ENCODE results near the gene FAM240A. TPM values are rescaled to one million over a fixed set of nuclear protein-coding genes. Genes with fewer than 3 reads are reported as not detected.

FAM240A gene
- total and polyA plus RNA-seq, 10 of the 15 experiments (the other 5 are each of a cell fraction or from before 2014, with no cell fraction given), result not detected

DNA sequence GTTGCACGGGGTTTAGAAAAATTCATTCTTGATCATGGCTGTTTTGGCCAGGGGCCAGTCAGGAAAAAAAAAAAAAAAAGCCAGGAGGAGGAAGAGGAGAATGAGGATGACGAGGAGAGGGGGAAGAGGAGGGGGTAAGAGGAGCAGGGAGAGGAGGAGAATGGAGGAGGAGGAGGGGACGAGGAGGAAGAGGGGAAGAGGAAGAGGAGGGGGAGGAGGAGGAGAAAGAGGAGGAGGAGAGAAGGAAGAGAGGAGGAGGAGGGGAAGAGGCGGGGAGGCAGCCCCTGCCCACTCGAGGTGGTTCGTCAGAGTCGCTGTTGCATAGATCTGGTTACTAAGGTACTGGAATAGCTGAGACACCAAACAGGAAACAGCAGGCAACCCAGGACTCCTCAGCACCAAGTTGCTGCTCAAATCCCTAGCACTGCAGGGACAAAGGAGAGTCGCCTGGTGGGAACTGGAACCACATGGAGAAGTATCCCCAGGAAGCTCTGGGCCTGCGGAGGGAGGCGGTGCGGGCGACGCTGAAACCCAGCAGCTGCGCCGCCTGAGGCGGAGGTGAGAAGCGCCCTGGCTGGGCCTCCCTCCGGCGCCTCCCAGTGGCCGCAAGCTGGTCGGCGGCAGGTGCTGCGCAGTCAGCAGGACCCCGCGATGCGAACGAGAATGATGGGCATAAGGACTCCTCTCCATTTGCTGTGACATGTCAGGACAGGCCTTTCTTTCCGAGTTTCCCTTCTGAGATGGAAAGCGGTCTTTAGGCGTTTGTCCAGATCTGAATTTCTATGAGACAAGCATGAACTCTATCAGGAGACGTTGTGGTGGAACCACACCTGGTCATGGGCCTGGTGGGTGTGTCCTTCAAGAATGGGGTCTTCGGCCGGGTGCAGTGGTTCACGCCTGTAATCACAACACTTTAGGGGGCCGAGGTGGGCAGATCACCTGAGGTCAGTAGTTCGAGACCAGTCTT lies 17.5 kb downstream of the FAM240A start (continued):
- TF ChIP-seq, protein P1, sequence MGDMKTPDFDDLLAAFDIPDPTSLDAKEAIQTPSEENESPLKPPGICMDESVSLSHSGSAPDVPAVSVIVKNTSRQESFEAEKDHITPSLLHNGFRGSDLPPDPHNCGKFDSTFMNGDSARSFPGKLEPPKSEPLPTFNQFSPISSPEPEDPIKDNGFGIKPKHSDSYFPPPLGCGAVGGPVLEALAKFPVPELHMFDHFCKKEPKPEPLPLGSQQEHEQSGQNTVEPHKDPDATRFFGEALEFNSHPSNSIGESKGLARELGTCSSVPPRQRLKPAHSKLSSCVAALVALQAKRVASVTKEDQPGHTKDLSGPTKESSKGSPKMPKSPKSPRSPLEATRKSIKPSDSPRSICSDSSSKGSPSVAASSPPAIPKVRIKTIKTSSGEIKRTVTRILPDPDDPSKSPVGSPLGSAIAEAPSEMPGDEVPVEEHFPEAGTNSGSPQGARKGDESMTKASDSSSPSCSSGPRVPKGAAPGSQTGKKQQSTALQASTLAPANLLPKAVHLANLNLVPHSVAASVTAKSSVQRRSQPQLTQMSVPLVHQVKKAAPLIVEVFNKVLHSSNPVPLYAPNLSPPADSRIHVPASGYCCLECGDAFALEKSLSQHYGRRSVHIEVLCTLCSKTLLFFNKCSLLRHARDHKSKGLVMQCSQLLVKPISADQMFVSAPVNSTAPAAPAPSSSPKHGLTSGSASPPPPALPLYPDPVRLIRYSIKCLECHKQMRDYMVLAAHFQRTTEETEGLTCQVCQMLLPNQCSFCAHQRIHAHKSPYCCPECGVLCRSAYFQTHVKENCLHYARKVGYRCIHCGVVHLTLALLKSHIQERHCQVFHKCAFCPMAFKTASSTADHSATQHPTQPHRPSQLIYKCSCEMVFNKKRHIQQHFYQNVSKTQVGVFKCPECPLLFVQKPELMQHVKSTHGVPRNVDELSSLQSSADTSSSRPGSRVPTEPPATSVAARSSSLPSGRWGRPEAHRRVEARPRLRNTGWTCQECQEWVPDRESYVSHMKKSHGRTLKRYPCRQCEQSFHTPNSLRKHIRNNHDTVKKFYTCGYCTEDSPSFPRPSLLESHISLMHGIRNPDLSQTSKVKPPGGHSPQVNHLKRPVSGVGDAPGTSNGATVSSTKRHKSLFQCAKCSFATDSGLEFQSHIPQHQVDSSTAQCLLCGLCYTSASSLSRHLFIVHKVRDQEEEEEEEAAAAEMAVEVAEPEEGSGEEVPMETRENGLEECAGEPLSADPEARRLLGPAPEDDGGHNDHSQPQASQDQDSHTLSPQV (IDR thresholded peaks at IDR 0.05), result 0 out of 2 replicates have a peak, but pooled peaks have one; percentile 75
- TF ChIP-seq TCF3 (IDR thresholded peaks at IDR 0.05; ENCODE audit: borderline replicate concordance, insufficient read depth, low read depth, low read length) (peak; percentile 86; the same call in 1 of the 2 replicates), ZNF217 (IDR thresholded peaks at IDR 0.05) (no peak), ZNF384 (IDR thresholded peaks at IDR 0.05; ENCODE audit: borderline replicate concordance, low read depth, low read length) (no peak), NRF1 (conservative IDR thresholded peaks at IDR 0.05; ENCODE audit: low read depth, low read length) (no peak), STAT3 (IDR thresholded peaks at IDR 0.05; ENCODE audit: low read depth, low read length) (no peak), HDAC6 (IDR thresholded peaks at IDR 0.05; ENCODE audit: unreplicated experiment) (no peak), GABPA (IDR thresholded peaks at IDR 0.05; ENCODE audit: low read depth) (no peak), EP300 (IDR thresholded peaks at IDR 0.05; ENCODE audit: borderline replicate concordance in 1 of 2, control insufficient read depth in 1 of 2, low read depth in 2 of 2, low read length in 2 of 2) (no peak), ZBED1 (IDR thresholded peaks at IDR 0.05; ENCODE audit: borderline replicate concordance) (no peak), POLR2AphosphoS2 (IDR thresholded peaks at IDR 0.05; ENCODE audit: low read depth, low read length) (no peak), HCFC1 (IDR thresholded peaks at IDR 0.05; ENCODE audit: low read length) (no peak), NR2C1 (IDR thresholded peaks at IDR 0.05) (no peak), LARP7 (IDR thresholded peaks at IDR 0.05) (peak; percentile 67; the same call in 1 of the 2 replicates), SMARCA5 (IDR thresholded peaks at IDR 0.05) (peak; percentile 92; the same call in 1 of the 2 replicates), CBX3 (IDR thresholded peaks at IDR 0.05; ENCODE audit: borderline replicate concordance, low read depth) (no peak), RELA (IDR thresholded peaks at IDR 0.05; ENCODE audit: borderline replicate concordance, partially characterized antibody) (peak; percentile 26), RFX5 (IDR thresholded peaks at IDR 0.05; ENCODE audit: low read depth, low read length) (peak; percentile 13; the same call in 1 of the 2 replicates), CREB1 (IDR thresholded peaks at IDR 0.05; ENCODE audit: low read depth) (peak; percentile 31; the same call in 1 of the 2 replicates), IKZF2 (IDR thresholded peaks at IDR 0.05) (peak in 1 of 2 experiments; percentile 48; a peak in 1 of 4 replicates), RAD21 (IDR thresholded peaks at IDR 0.05; ENCODE audit: insufficient read depth, low read depth, low read length) (peak; percentile 66), NFYA (IDR thresholded peaks at IDR 0.05; ENCODE audit: borderline replicate concordance, low read depth, low read length) (no peak), CHD1 (IDR thresholded peaks at IDR 0.05; ENCODE audit: low read depth, low read length) (no peak), ATF7 (IDR thresholded peaks at IDR 0.05; ENCODE audit: low read depth) (no peak), HDAC2 (IDR thresholded peaks at IDR 0.05) (no peak), CEBPB (IDR thresholded peaks at IDR 0.05; ENCODE audit: borderline replicate concordance in 1 of 2, low read depth in 2 of 2, low read length in 2 of 2) (no peak)
- TF ChIP-seq, protein P2, sequence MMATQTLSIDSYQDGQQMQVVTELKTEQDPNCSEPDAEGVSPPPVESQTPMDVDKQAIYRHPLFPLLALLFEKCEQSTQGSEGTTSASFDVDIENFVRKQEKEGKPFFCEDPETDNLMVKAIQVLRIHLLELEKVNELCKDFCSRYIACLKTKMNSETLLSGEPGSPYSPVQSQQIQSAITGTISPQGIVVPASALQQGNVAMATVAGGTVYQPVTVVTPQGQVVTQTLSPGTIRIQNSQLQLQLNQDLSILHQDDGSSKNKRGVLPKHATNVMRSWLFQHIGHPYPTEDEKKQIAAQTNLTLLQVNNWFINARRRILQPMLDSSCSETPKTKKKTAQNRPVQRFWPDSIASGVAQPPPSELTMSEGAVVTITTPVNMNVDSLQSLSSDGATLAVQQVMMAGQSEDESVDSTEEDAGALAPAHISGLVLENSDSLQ (IDR thresholded peaks at IDR 0.05), result no peak

All from GM12878 (cell line).